A549 (cell line): ENCODE measurements around the gene BTBD6. TPM values are rescaled to one million over a fixed set of nuclear protein-coding genes. Genes with fewer than 3 reads are reported as not detected.

Experiments used
- ATAC-seq, 2 experiments: fragments of 200-7000 bp in 1 of 2; fragments of >200 bp in 1 of 2; cut with Nextera tagmentation in 1 of 2; cut with Tn5 transposase in 1 of 2; 3 replicates each; pipeline versions ENCODE4 v1.8.0 to v1.9.1; 2018 to 2020; ENCODE audit warnings: mild to moderate bottlenecking in 1 of 2, moderate library complexity in 1 of 2
- CTCF ChIA-PET: fragments of 300-600 bp; sonication (Branson Sonifier 250); formaldehyde crosslinking; extraction: SDS; loops from one replicate; lab custom pipeline; 2021; ENCODE audit warnings: antibody characterized with exemption, inconsistent platforms; lab: Yijun Ruan, JAX
- POLR2A ChIA-PET: fragments of 350-600 bp; formaldehyde crosslinking; extraction: SDS; loops from one replicate; lab custom pipeline; 2021; ENCODE audit warnings: antibody characterized with exemption, inconsistent platforms; lab: Yijun Ruan, JAX
- DNase-seq, 2 experiments: peaks; one replicate each; pipeline versions ENCODE4 v3.0.0 to v3.0.0-alpha.2; 2011 to 2016; ENCODE audit warnings: low read depth in 1 of 2, low spot score in 1 of 2
- FAIRE-seq: peaks from 2 replicates; lab custom pipeline; 2011; peaks lifted over from hg19 to GRCh38; lab: Jason Lieb, UNC
- H3K27ac ChIP-seq, 2 experiments: fragments of >200 bp; sonication (Bioruptor Twin); formaldehyde crosslinking; 3 replicates each; pipeline ENCODE4 v1.5.1; 2016 to 2017
- H3K4me1 ChIP-seq: fragments of >200 bp; sonication (Bioruptor Twin); formaldehyde crosslinking; 3 replicates; pipeline ENCODE4 v1.6.1; 2016
- H3K4me2 ChIP-seq: fragments of >200 bp; sonication (Bioruptor Twin); formaldehyde crosslinking; 3 replicates; pipeline ENCODE4 v1.6.1; 2016
- H3K4me3 ChIP-seq: fragments of >200 bp; sonication (Bioruptor Twin); formaldehyde crosslinking; 3 replicates; pipeline ENCODE4 v1.5.1; 2016
- H3K9me3 ChIP-seq: fragments of >200 bp; sonication (Bioruptor Twin); formaldehyde crosslinking; 3 replicates; pipeline ENCODE4 v1.6.1; 2016
- CEBPB ChIP-seq, 2 experiments: fragments of >200 bp in 1 of 2; sonication (Bioruptor Twin) in 1 of 2; formaldehyde crosslinking in 1 of 2; IDR thresholded peaks; 2 replicates each; pipeline ENCODE4 v1.6.1; 2012 to 2016
- EHF ChIP-seq: fragments of 250-450 bp; sonication (Bioruptor Pico); IDR thresholded peaks from 2 replicates; pipeline ENCODE4 v1.5.0; 2020; ENCODE audit warnings: mild to moderate bottlenecking
- ESRRA ChIP-seq: fragments of 150-350 bp; IDR thresholded peaks from 2 replicates; pipeline ENCODE4 v1.6.1; 2014; ENCODE audit warnings: mild to moderate bottlenecking, low read length, borderline replicate concordance
- FOSB ChIP-seq: fragments of 250-450 bp; sonication (Bioruptor Pico); IDR thresholded peaks from 2 replicates; pipeline ENCODE4 v1.5.0; 2020; ENCODE audit warnings: mild to moderate bottlenecking, moderate library complexity
- HDAC2 ChIP-seq: fragments of 200-600 bp; sonication (generic); IDR thresholded peaks from 2 replicates; pipeline ENCODE4 v1.6.1; 2016
- HOXB5 ChIP-seq: fragments of 250-450 bp; sonication (Bioruptor Pico); IDR thresholded peaks from 2 replicates; pipeline ENCODE4 v1.5.0; 2020; ENCODE audit warnings: mild to moderate bottlenecking, moderate library complexity
- JUNB ChIP-seq: fragments of >200 bp; sonication (Bioruptor Twin); formaldehyde crosslinking; IDR thresholded peaks from 2 replicates; pipeline ENCODE4 v1.6.1; 2016
- MYC ChIP-seq: IDR thresholded peaks from 2 replicates; pipeline ENCODE4 v1.6.1; 2012; ENCODE audit warnings: mild to moderate bottlenecking, inconsistent platforms, low read length, improper control_type of control experiment, borderline replicate concordance
- PHF8 ChIP-seq: fragments of 200-600 bp; sonication (generic); IDR thresholded peaks from 2 replicates; pipeline ENCODE4 v1.6.1; 2016; ENCODE audit warnings: low read depth, mild to moderate bottlenecking, antibody characterized with exemption, moderate library complexity, borderline replicate concordance
- POLR2A ChIP-seq: IDR thresholded peaks from 2 replicates; pipeline ENCODE4 v1.6.1; 2012; ENCODE audit warnings: mild to moderate bottlenecking, low read length
- RAD21 ChIP-seq, 2 experiments: fragments of >200 bp in 1 of 2; sonication (Bioruptor Twin) in 1 of 2; formaldehyde crosslinking in 1 of 2; IDR thresholded peaks in 1 of 2; conservative IDR thresholded peaks in 1 of 2; 2 replicates in 1 of 2; 3 replicates in 1 of 2; pipeline ENCODE4 v1.6.1; 2012 to 2018; ENCODE audit warnings: inconsistent platforms in 1 of 2
- TFCP2L1 ChIP-seq: fragments of 250-450 bp; sonication (Bioruptor Pico); IDR thresholded peaks from 2 replicates; pipeline ENCODE4 v1.5.0; 2021; ENCODE audit warnings: mild to moderate bottlenecking
- TP53 ChIP-seq: fragments of 250-450 bp; sonication (Bioruptor Pico); IDR thresholded peaks from 2 replicates; pipeline ENCODE4 v1.5.0; 2021; ENCODE audit warnings: mild to moderate bottlenecking, moderate library complexity
- ZC3H11A ChIP-seq: fragments of 450-650 bp; IDR thresholded peaks from 2 replicates; pipeline ENCODE4 v1.6.1; 2014; ENCODE audit warnings: antibody characterized with exemption, mild to moderate bottlenecking
- ZNF302 ChIP-seq: fragments of 250-450 bp; sonication (Bioruptor Pico); IDR thresholded peaks from 2 replicates; pipeline ENCODE4 v1.9.0; 2021; ENCODE audit warnings: inconsistent platforms, mild to moderate bottlenecking, moderate library complexity
- WGBS: methylation state at CpG from one replicate; pipeline ENCODE4 v1.1.6; 2017; ENCODE audit errors: missing lambda C conversion rate; 5-methylcytosine and 5-hydroxymethylcytosine counted together
- polyA plus RNA-seq, 4 experiments: library from polyadenylated mRNA; depleted of rRNA in 3 of 4; stranded (reverse); fragments of >200 nt; fragmentation: RNase III in 1 of 4; extraction: RNeasy Plus Mini Kit Qiagen cat#74134 plus additional on column Dnase treatment in 1 of 4; gene quantifications; 2 replicates in 3 of 4; 3 replicates in 1 of 4; pipeline ENCODE4 v1.2.3, GENCODE V29; 2011 to 2017
- TF ChIP-seq, protein P1 (sequence below): fragments of >200 bp; sonication (Bioruptor Twin); formaldehyde crosslinking; IDR thresholded peaks from 3 replicates; pipeline ENCODE4 v1.5.1; 2016
- TF ChIP-seq, protein P2 (sequence below): fragments of 450-650 bp; IDR thresholded peaks from 2 replicates; pipeline ENCODE4 v1.6.1; 2014; ENCODE audit warnings: antibody characterized with exemption
- TF ChIP-seq, protein P3 (sequence below): fragments of 200-600 bp; sonication (generic); IDR thresholded peaks from 2 replicates; pipeline ENCODE4 v1.6.1; 2016; ENCODE audit warnings: antibody characterized with exemption, mild to moderate bottlenecking, moderate library complexity
- TF ChIP-seq, protein P4 (sequence below): IDR thresholded peaks from 2 replicates; pipeline ENCODE4 v1.6.1; 2012; ENCODE audit warnings: low read depth, borderline replicate concordance
- TF ChIP-seq, protein P5 (sequence below): IDR thresholded peaks from 2 replicates; pipeline ENCODE4 v1.6.1; 2012

The BTBD6 gene
- polyA plus RNA-seq, 2 of the 4 experiments (the other 2 are of a cell fraction), result 16.1 to 33.6 TPM

DNA sequence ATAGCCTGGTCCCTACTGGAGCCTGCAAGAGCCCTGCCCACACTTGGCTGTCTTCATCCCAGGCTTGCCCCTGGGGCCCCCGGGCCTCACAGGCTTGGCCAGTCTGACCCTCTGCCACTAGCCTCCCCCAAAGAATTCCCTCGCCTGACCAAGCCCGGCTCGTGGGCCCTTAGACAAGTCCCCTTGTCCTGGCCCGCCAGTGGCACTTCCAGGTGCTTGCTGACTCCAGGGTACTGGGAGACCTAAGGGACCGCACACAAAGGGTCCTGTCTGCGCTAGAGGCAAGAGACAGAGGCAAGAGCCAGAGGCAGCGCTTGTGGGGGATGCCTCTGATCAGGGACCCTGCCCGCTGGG lies 5.0 kb downstream of the BTBD6 start (continued):
- TF ChIP-seq, protein P1, sequence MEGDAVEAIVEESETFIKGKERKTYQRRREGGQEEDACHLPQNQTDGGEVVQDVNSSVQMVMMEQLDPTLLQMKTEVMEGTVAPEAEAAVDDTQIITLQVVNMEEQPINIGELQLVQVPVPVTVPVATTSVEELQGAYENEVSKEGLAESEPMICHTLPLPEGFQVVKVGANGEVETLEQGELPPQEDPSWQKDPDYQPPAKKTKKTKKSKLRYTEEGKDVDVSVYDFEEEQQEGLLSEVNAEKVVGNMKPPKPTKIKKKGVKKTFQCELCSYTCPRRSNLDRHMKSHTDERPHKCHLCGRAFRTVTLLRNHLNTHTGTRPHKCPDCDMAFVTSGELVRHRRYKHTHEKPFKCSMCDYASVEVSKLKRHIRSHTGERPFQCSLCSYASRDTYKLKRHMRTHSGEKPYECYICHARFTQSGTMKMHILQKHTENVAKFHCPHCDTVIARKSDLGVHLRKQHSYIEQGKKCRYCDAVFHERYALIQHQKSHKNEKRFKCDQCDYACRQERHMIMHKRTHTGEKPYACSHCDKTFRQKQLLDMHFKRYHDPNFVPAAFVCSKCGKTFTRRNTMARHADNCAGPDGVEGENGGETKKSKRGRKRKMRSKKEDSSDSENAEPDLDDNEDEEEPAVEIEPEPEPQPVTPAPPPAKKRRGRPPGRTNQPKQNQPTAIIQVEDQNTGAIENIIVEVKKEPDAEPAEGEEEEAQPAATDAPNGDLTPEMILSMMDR, result no peak
- TF ChIP-seq HDAC2, result no peak
- TF ChIP-seq, all 56 proteins: peak for 0

DNA sequence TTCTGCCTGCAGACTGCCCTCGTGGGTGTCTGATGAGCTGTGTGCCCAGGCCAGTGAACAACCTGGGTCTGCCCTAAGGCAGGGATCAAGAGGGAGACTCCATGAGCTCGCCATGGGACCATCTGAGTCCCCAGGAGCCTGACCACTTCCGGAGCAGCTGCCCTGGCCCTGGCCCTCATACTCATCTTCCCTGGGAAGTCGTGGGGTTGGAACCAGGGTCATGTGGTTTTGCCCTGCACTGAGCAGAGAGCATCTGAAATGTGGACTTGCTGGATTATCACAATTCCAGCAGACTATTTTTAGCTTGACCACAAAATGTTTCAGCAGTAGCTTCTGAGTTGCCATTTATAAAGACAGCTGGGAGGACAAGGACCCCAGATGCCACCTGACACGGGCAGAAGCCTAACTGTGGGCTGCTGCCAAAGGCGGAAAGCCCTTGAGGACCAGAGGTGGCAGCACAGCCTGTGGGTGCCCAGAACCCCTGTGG lies 6.7 kb downstream of the BTBD6 start:
- H3K4me1 ChIP-seq, result peaks cover 11% of the 10 kb centered on the region
- no peak for FAIRE-seq
- POLR2A ChIA-PET, result interaction anchor here (0.8 kb wide), 1 partner anchor 164 kb away, joined by 3 read pairs; no protein-coding TSS in a partner anchor
- TF ChIP-seq, protein P2, sequence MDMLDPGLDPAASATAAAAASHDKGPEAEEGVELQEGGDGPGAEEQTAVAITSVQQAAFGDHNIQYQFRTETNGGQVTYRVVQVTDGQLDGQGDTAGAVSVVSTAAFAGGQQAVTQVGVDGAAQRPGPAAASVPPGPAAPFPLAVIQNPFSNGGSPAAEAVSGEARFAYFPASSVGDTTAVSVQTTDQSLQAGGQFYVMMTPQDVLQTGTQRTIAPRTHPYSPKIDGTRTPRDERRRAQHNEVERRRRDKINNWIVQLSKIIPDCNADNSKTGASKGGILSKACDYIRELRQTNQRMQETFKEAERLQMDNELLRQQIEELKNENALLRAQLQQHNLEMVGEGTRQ, result no peak
- TF ChIP-seq, protein P3, sequence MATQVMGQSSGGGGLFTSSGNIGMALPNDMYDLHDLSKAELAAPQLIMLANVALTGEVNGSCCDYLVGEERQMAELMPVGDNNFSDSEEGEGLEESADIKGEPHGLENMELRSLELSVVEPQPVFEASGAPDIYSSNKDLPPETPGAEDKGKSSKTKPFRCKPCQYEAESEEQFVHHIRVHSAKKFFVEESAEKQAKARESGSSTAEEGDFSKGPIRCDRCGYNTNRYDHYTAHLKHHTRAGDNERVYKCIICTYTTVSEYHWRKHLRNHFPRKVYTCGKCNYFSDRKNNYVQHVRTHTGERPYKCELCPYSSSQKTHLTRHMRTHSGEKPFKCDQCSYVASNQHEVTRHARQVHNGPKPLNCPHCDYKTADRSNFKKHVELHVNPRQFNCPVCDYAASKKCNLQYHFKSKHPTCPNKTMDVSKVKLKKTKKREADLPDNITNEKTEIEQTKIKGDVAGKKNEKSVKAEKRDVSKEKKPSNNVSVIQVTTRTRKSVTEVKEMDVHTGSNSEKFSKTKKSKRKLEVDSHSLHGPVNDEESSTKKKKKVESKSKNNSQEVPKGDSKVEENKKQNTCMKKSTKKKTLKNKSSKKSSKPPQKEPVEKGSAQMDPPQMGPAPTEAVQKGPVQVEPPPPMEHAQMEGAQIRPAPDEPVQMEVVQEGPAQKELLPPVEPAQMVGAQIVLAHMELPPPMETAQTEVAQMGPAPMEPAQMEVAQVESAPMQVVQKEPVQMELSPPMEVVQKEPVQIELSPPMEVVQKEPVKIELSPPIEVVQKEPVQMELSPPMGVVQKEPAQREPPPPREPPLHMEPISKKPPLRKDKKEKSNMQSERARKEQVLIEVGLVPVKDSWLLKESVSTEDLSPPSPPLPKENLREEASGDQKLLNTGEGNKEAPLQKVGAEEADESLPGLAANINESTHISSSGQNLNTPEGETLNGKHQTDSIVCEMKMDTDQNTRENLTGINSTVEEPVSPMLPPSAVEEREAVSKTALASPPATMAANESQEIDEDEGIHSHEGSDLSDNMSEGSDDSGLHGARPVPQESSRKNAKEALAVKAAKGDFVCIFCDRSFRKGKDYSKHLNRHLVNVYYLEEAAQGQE, result no peak
- no peak for TF ChIP-seq ZC3H11A
- TF ChIP-seq, all 56 proteins: peak for 0
- ATAC-seq (no peak), DNase-seq (no peak)
- Histone ChIP-seq H3K4me3 (no peak overlapping the region), H3K27ac (no peak overlapping the region), H3K9me3 (no peaks in the 10 kb centered on the region), H3K4me2 (no peak overlapping the region)
- 84% methylated on average over 6 of the region's 6 CpGs for WGBS
- CTCF ChIA-PET, result interaction anchor here (1.0 to 1.3 kb wide), 4 partner anchors 28 to 163 kb away, joined by 3 to 4 read pairs (median 3); no protein-coding TSS in a partner anchor

DNA sequence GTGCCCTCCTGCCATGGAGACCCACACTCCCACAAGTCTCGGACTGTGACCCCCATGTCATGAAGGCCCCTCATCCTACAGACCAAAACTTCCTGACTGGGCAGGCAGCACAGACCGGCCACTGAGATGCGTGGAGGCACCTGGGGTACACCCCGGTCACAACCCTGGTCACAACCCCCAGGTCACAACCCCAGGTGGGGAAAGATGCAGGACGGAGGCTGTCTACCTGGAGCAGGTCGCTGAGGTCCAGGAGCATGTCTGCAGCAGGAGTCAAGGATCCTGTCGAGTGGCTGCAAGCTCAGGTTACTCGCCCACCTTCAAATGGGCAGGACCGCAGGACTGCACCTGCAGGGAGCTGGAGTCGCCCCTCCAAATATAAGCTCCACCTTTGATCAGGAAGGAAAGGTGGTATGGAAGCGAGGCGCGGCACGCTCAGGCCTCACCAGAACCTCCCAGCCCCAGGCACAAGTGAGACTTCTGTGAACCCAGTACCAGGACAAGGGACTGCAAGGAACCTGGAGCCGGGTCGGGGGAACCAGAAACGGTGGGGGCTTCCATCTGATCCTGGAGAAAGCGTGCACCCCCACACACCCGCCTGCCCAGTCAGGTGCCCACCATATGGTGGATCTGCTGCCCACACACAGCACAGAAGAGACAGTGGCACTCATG lies 8.1 kb downstream of the BTBD6 start:
- WGBS, result 98% methylated on average over 19 of the region's 19 CpGs
- FAIRE-seq, result no peak
- no peak for DNase-seq
- Histone ChIP-seq H3K27ac (no peak overlapping the region), H3K9me3 (no peaks in the 10 kb centered on the region)
- CTCF ChIA-PET, result interaction anchor here (0.6 to 5.2 kb wide), 3 partner anchors 26 to 164 kb away, joined by 3 to 32 read pairs (median 4); no protein-coding TSS in a partner anchor
- ATAC-seq, result no peak
- TF ChIP-seq RAD21 (conservative IDR thresholded peaks at IDR 0.05 in 1 of 2, IDR thresholded peaks at IDR 0.05 in 1 of 2) (no peak), ESRRA (no peak), ZNF302 (CRISPR knock-in tag) (no peak), FOSB (CRISPR knock-in tag) (no peak), TFCP2L1 (no peak), MYC (no peak), JUNB (no peak), HOXB5 (no peak), EHF (CRISPR knock-in tag) (no peak), CEBPB (IDR thresholded peaks at IDR 0.05) (no peak), TP53 (CRISPR knock-in tag) (no peak), POLR2A (no peak), PHF8 (no peak)
- TF ChIP-seq, protein P4, sequence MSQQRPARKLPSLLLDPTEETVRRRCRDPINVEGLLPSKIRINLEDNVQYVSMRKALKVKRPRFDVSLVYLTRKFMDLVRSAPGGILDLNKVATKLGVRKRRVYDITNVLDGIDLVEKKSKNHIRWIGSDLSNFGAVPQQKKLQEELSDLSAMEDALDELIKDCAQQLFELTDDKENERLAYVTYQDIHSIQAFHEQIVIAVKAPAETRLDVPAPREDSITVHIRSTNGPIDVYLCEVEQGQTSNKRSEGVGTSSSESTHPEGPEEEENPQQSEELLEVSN, result no peak
- TF ChIP-seq, protein P5, sequence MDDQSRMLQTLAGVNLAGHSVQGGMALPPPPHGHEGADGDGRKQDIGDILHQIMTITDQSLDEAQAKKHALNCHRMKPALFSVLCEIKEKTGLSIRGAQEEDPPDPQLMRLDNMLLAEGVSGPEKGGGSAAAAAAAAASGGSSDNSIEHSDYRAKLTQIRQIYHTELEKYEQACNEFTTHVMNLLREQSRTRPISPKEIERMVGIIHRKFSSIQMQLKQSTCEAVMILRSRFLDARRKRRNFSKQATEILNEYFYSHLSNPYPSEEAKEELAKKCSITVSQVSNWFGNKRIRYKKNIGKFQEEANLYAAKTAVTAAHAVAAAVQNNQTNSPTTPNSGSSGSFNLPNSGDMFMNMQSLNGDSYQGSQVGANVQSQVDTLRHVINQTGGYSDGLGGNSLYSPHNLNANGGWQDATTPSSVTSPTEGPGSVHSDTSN, result no peak
- TF ChIP-seq, all 56 proteins: peak for 0
- POLR2A ChIA-PET, result no interaction called here
- Histone ChIP-seq H3K4me1 (peaks cover 11% of the 10 kb centered on the region), H3K4me2 (no peak overlapping the region), H3K4me3 (no peak overlapping the region)
